Activated CD4-positive, alpha-beta T cell treated with anti-CD3 and anti-CD28 coated beads, Interleukin-2, amount 10 ng/mL, durations not matched to agents 7 days and 5 days (primary cell): ENCODE data around the gene ARFGEF3. TPM values are rescaled to one million over a fixed set of nuclear protein-coding genes. Genes with fewer than 3 reads are reported as not detected.
"Not testable (repeated sequence)": the region's sequence is repeated elsewhere in the genome, so short reads cannot be mapped to it uniquely, and the experiment has no call there.

Experiments
- CTCF ChIA-PET: fragments of 350-600 bp; sonication (Branson Sonifier 250); formaldehyde crosslinking; loops from one replicate; lab custom pipeline; 2021; ENCODE audit warnings: antibody characterized with exemption; lab: Charles Lee
- POLR2A ChIA-PET: fragments of 350-600 bp; sonication (Branson Sonifier 250); formaldehyde crosslinking; loops from one replicate; lab custom pipeline; 2021; ENCODE audit warnings: antibody characterized with exemption; lab: Charles Lee
- DNase-seq: peaks from one replicate; pipeline ENCODE4 v3.0.0-alpha.2; 2020
- H3K27ac Mint-ChIP-seq: one replicate; pipeline ENCODE4 v1.8.0; 2021; ENCODE audit warnings: mild to moderate bottlenecking, moderate library complexity, mixed read lengths
- H3K27me3 Mint-ChIP-seq: one replicate; pipeline ENCODE4 v1.8.0; 2021; ENCODE audit warnings: mixed read lengths
- H3K36me3 Mint-ChIP-seq: one replicate; pipeline ENCODE4 v1.8.0; 2021; ENCODE audit warnings: low read depth, mixed read lengths
- H3K4me1 Mint-ChIP-seq: one replicate; pipeline ENCODE4 v1.8.0; 2021; ENCODE audit warnings: mixed read lengths
- H3K4me3 Mint-ChIP-seq: one replicate; pipeline ENCODE4 v1.8.0; 2021; ENCODE audit warnings: mild to moderate bottlenecking, moderate library complexity, mixed read lengths
- H3K9me3 Mint-ChIP-seq: one replicate; pipeline ENCODE4 v1.8.0; 2021; ENCODE audit warnings: mixed read lengths
- total RNA-seq, 2 experiments: library from RNA; stranded (reverse); gene quantifications; one replicate each; pipeline ENCODE4 v1.2.3, GENCODE V29; 2021

ARFGEF3 gene
- total RNA-seq, 2 experiments from 2014 or later = 0.05 to 0.06 TPM

DNA sequence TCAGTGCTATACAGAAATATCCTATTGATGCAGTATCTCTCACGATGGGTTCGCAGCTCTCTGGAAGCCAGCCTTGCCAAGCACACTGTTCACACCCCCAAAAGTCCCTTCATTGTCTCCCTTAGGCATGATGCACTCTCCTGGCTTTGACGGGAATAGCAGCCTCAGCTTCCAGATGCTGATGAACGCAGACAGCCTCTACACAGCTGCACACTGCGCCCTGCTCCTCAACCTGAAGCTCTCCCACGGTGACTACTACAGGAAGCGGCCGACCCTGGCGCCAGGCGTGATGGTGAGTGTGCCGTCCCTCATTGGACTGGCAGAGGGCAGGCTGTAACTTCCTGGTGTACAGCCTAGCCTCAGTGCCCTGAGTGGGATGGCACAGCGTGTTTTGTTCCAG, 116.6 kb downstream of the ARFGEF3 start:
- CTCF ChIA-PET = no interaction called here
- Mint-ChIP-seq H3K4me1 (no peaks in the 10 kb centered on the region), H3K27ac (no peak overlapping the region), H3K36me3 (no peaks in the 10 kb centered on the region), H3K4me3 (no peak overlapping the region), H3K27me3 (no peaks in the 10 kb centered on the region), H3K9me3 (no peaks in the 10 kb centered on the region)
- no peak for DNase-seq
- POLR2A ChIA-PET = no interaction called here

DNA sequence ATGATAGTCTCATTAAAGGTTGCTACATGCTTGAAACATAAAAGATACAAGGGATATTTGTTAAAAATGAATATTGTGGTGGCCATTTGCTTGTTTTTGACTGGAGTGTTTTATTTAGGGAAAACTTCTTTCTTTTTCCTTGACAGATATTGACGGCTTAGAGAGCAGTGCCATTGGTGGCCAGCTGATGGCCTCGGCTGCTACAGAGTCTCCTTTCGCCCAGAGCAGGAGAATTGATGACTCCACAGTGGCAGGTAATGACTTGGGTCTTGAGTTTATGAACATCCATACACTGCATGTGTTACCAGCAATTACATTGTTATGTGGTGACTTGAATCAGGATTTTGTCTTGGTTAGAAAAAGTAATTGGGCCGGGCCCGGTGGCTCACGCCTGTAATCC, 124.1 kb downstream of the ARFGEF3 start:
- ChIA-PET POLR2A (no interaction called here), CTCF (interaction anchor here (0.6 to 1.0 kb wide), 3 partner anchors 60 to 1308 kb away, joined by 3 read pairs; no protein-coding TSS in a partner anchor)
- no peak overlapping the region for H3K27ac Mint-ChIP-seq
- no peaks in the 10 kb centered on the region for H3K4me1 Mint-ChIP-seq
- DNase-seq = no peak
- H3K9me3 Mint-ChIP-seq = no peaks in the 10 kb centered on the region
- no peaks in the 10 kb centered on the region for H3K36me3 Mint-ChIP-seq
- H3K27me3 Mint-ChIP-seq = no peaks in the 10 kb centered on the region
- no peak overlapping the region for H3K4me3 Mint-ChIP-seq

DNA sequence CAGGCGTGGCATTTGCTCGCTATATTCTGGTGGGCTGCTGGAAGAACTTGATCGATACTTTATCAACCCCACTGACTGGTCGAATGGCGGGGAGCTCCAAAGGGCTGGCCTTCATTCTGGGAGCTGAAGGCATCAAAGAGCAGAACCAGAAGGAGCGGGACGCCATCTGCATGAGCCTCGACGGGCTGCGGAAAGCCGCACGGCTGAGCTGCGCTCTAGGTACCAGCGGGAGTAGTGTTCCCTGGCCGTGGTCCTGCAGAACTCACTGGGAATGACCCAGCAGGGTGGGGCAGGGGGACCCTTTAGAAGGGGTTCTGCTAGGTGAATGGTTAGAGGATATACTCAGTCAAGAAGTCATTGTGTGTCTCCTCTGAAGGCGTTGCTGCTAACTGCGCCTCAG, 125.0 kb downstream of the ARFGEF3 start:
- H3K9me3 Mint-ChIP-seq = no peaks in the 10 kb centered on the region
- POLR2A ChIA-PET = no interaction called here
- no peak overlapping the region for H3K27ac Mint-ChIP-seq
- CTCF ChIA-PET = interaction anchor here (1.5 kb wide), 1 partner anchor 171 kb away, joined by 8 read pairs; no protein-coding TSS in a partner anchor
- no peak for DNase-seq
- H3K4me3 Mint-ChIP-seq = no peak overlapping the region
- H3K36me3 Mint-ChIP-seq = no peaks in the 10 kb centered on the region
- H3K27me3 Mint-ChIP-seq = no peaks in the 10 kb centered on the region
- H3K4me1 Mint-ChIP-seq = no peaks in the 10 kb centered on the region

DNA sequence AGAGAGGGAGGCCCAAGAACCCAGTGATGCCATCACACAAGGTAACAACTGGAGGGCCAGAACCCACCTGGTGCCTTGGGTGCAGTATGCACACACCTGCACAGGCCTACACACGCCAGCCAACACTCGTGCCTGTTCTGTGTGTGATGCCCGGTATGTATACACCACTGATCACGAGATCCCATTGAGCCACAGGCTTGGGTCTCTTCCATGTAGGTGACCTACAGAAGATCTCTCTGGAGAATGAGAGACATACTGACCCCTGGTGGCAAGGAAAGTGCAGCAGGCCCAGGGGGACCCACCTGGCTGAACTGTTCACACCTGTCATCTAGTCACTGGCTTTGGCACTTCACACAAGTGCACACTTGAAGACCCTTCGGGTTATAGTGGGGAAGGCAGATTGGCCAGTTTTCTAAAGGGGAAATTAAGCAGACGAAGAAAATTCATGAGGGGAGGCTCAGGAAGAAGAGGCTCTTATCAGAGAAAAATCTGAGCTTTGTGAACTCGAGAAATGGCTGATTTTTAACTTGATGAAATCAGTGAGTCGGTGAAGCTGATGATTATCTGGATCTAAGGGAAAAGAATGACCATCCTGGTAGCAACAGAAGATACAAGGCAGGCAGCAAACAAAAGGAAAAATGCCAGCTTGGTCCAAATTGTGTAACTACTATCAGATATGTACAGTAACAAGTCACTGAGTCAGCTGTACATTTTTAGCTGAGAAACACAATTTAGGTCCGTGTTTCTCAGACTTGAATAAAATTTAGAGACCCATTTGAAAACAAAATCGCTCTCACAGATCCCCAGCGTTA, 125.6 kb downstream of the ARFGEF3 start:
- Mint-ChIP-seq H3K36me3 (no peaks in the 10 kb centered on the region), H3K4me1 (no peaks in the 10 kb centered on the region), H3K9me3 (no peaks in the 10 kb centered on the region), H3K27me3 (no peaks in the 10 kb centered on the region), H3K4me3 (no peak overlapping the region), H3K27ac (no peak overlapping the region)
- CTCF ChIA-PET = interaction anchor here (1.5 kb wide), 1 partner anchor 172 kb away, joined by 8 read pairs; no protein-coding TSS in a partner anchor
- peak; percentile 42 for DNase-seq
- POLR2A ChIA-PET = no interaction called here

DNA sequence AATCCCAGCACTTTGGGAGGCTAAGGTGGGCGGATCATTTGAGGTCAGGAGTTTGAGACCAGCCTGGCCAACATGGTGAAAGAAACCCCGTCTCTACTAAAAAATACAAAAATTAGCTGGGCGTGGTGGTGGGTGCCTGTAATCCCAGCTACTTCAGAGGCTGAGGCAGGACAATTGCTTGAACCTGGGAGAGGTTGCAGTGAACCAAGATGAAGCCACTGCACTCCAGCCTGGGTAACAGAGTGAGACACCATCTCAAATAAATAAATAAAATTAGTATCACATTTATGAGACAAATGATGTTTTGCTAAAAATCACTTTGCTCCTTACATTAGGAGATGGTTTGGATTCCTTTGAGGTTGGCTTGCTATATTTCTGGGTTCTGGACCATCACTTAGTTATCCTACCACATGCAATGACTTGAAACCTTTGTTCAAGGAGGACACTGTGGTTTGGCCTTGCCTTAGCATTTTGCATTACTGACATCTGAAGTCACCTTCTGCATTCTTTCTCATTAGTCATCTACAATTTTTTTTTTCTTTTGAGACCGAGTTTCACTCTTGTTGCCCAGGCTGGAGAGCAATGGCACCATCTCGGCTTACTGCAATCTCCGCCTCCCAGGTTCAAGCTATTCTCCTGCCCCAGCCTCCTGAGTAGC, 126.8 kb downstream of the ARFGEF3 start:
- H3K4me3 Mint-ChIP-seq, H3K9me3 Mint-ChIP-seq, CTCF ChIA-PET, DNase-seq, H3K36me3 Mint-ChIP-seq, H3K27ac Mint-ChIP-seq, POLR2A ChIA-PET, H3K4me1 Mint-ChIP-seq, H3K27me3 Mint-ChIP-seq: not testable (repeated sequence)

DNA sequence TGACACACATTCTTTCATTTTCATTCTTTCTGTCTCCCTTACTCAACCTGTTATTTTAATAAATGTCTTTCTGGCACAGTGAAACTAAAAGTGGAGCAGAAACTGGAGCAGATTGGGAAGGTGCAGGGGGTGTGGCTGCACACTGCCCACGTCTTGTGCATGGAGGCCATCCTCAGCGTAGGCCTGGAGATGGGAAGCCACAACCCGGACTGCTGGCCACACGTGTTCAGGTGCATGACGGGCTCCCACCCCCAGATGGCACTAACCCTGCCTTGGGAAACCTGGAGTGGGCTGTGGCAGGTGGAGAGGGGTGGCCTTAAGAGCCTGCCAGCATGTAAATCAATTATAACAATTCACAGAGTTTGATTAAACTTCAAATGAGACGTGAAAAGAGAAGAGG, 128.0 kb downstream of the ARFGEF3 start:
- ChIA-PET CTCF (no interaction called here), POLR2A (no interaction called here)
- no peaks in the 10 kb centered on the region for H3K9me3 Mint-ChIP-seq
- H3K4me3 Mint-ChIP-seq = no peak overlapping the region
- no peaks in the 10 kb centered on the region for H3K4me1 Mint-ChIP-seq
- no peak overlapping the region for H3K27ac Mint-ChIP-seq
- no peaks in the 10 kb centered on the region for H3K27me3 Mint-ChIP-seq
- no peak for DNase-seq
- H3K36me3 Mint-ChIP-seq = no peaks in the 10 kb centered on the region

DNA sequence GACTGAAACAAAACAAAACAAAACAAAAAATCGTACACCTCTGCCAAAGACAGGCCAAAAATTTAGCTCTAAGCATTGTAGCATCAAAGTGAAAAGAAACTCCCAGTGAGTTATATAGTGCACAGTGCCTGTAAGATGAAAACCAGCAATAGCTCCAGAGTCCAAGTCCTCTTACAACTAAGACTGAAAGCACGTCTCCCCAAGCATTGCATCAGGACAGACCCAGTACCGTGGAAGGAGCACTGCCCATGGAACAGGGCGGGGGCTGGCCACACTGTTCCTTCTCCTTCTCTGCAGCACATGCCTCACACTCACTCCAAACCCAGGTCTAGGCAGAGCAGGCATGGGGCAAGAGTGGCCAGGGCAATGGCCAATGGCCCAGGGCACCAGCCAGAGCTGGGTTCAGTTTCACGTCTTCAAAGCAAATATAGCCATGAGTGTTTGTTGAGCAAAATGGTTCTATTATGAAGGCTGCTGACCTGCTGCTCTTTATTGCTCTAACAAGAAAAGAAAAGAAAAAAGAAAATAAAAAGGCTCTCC, 128.8 kb downstream of the ARFGEF3 start:
- ChIA-PET CTCF (no interaction called here), POLR2A (no interaction called here)
- Mint-ChIP-seq H3K27ac (no peak overlapping the region), H3K36me3 (no peaks in the 10 kb centered on the region), H3K4me1 (no peaks in the 10 kb centered on the region), H3K27me3 (no peaks in the 10 kb centered on the region), H3K9me3 (no peaks in the 10 kb centered on the region), H3K4me3 (no peak overlapping the region)
- no peak for DNase-seq

DNA sequence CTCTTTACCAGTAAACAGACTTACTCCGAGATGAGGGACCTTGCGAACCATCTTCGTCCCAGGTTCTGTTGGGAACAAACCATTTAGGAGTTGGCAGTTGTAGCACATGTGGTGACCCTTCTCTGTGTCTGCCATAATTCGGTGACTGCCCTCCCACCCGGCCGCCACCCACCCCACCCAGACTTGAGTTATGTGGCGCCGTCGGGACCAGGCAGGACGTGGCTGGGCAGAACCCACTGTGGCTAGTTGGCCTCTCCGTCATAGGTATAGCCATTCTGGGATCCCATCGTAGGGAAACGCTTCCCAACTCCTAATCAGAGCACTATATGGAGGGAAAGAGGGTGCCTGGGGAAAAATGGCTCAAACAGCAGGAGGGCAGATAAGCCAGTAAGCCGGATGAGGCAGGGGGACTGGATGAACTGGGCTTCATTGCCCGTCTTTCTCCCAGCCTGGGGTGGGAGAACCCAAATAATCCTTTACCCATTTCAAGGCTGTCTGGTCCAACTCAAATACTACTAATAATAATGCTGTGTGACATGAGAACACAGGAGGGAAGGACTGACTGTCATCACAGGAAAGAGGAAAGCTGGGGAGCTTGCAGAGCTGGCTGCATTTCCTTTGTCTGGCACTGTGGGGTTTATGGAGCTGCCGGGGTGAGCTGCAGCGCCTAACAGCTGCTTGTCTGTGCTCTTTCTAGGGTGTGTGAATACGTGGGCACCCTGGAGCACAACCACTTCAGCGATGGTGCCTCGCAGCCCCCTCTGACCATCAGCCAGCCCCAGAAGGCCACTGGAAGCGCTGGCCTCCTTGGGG, 129.5 kb downstream of the ARFGEF3 start:
- no peak for DNase-seq
- no peaks in the 10 kb centered on the region for H3K9me3 Mint-ChIP-seq
- H3K36me3 Mint-ChIP-seq = no peaks in the 10 kb centered on the region
- no peak overlapping the region for H3K4me3 Mint-ChIP-seq
- CTCF ChIA-PET = no interaction called here
- no peaks in the 10 kb centered on the region for H3K4me1 Mint-ChIP-seq
- POLR2A ChIA-PET = interaction anchor here (0.7 kb wide), 1 partner anchor 15 kb away, joined by 3 read pairs; no protein-coding TSS in a partner anchor
- no peaks in the 10 kb centered on the region for H3K27me3 Mint-ChIP-seq
- no peak overlapping the region for H3K27ac Mint-ChIP-seq

DNA sequence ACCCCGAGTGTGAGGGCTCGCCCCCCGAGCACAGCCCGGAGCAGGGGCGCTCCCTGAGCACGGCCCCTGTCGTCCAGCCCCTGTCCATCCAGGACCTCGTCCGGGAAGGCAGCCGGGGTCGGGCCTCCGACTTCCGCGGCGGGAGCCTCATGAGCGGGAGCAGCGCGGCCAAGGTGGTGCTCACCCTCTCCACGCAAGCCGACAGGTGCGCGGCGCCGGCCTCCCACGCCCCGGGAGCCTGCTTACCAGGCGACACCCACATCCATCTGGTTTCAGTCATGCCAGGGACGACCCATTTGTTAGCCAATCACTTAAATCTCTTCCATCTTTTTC, 130.1 kb downstream of the ARFGEF3 start:
- H3K9me3 Mint-ChIP-seq = no peaks in the 10 kb centered on the region

DNA sequence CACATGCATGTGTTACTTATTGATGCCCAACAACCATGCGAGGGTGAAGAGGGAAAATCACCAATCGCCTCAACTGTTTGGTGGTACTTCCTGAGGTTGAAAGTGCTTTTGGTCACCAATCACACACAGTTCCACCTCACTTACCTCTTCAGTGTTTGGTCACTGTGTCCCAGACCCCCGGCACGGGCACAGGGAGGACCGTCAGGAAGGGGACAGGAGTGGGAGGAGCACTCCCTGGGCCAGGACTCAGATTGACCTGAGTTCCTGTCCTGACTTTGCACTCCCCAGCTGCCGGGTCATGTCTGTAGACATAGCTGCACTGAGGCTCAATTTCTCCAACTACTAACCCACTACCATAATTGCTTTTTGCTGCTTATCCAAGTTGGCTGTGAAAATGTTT, 130.7 kb downstream of the ARFGEF3 start:
- no peak overlapping the region for H3K27ac Mint-ChIP-seq
- ChIA-PET CTCF (no interaction called here), POLR2A (no interaction called here)
- H3K4me1 Mint-ChIP-seq = no peaks in the 10 kb centered on the region
- no peaks in the 10 kb centered on the region for H3K27me3 Mint-ChIP-seq
- no peaks in the 10 kb centered on the region for H3K9me3 Mint-ChIP-seq
- no peaks in the 10 kb centered on the region for H3K36me3 Mint-ChIP-seq
- DNase-seq = no peak
- H3K4me3 Mint-ChIP-seq = no peak overlapping the region

More for the DNA sequence above, 130.1 kb downstream of the ARFGEF3 start:
- ChIA-PET CTCF (no interaction called here), POLR2A (interaction anchor here (0.7 kb wide), 1 partner anchor 15 kb away, joined by 3 read pairs; no protein-coding TSS in a partner anchor)
- H3K36me3 Mint-ChIP-seq = no peaks in the 10 kb centered on the region
- DNase-seq = no peak
- no peak overlapping the region for H3K4me3 Mint-ChIP-seq
- no peaks in the 10 kb centered on the region for H3K4me1 Mint-ChIP-seq
- H3K27ac Mint-ChIP-seq = no peak overlapping the region
- H3K27me3 Mint-ChIP-seq = no peaks in the 10 kb centered on the region

DNA sequence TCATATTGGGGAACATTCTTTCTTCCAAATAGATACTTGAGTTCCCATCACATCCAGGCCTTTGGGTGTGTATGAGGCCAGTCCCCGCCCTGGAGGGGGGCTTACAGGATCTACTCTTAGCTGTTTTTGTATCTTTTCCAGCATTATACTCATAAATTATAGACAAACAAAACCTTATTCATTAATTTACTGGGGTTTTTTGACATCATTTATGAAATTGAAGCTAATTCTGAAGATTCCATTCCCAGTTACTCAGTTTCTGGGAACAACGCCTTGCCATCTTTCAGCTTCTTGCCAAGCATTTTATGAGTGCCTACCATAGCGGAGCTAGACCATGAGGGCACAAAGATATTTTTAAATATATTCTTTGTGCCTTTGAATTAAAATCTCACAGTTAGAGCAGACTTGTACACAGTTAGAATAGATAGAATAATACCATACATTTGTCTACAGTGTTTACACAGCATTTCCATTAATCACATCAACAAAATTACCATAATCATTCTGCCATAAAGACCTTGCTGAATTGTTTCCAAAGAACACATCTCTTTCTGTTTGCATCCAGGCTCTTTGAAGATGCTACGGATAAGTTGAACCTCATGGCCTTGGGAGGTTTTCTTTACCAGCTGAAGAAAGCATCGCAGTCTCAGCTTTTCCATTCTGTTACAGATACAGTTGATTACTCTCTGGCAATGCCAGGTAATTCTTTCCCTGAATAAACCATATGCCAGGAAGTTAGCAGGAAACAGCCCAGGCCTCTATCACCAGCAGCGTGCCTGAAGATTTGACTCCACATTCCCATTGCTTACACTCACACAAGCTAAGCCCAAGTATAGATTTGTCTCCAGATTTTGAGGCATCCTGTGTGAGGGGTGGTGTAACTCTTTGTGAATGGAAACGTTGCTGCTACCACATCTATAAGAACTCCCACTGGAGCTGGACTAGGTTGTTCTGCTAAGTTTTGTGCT, 132.0 kb downstream of the ARFGEF3 start:
- no peak for DNase-seq
- no peaks in the 10 kb centered on the region for H3K9me3 Mint-ChIP-seq
- H3K4me1 Mint-ChIP-seq = no peaks in the 10 kb centered on the region
- POLR2A ChIA-PET = no interaction called here
- H3K4me3 Mint-ChIP-seq = no peak overlapping the region
- H3K27me3 Mint-ChIP-seq = peaks cover 3% of the 10 kb centered on the region
- no peaks in the 10 kb centered on the region for H3K36me3 Mint-ChIP-seq
- H3K27ac Mint-ChIP-seq = no peak overlapping the region
- CTCF ChIA-PET = no interaction called here

DNA sequence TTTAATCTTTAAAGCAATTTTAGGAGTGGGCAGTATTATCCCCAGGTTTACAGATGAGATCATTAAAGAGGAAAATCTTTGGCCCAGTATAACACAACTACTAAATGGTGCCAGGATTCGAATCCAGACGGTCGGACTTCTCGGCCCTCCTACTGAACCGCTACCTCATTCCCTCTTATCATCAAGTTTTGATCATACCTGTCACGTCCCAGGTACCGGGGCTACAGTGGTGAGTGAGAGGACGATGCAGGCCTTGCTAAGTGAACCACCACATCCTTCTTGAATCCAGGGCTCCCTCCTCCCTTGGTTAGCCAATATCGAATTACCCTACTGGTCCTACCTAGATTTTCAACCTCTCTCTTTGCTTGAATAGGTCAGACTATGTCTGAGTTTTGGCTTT, 134.6 kb downstream of the ARFGEF3 start:
- no peak overlapping the region for H3K27ac Mint-ChIP-seq
- ChIA-PET CTCF (no interaction called here), POLR2A (no interaction called here)
- H3K36me3 Mint-ChIP-seq = no peaks in the 10 kb centered on the region
- peaks cover 8% of the 10 kb centered on the region for H3K27me3 Mint-ChIP-seq
- H3K4me1 Mint-ChIP-seq = no peaks in the 10 kb centered on the region
- no peak for DNase-seq
- no peak overlapping the region for H3K4me3 Mint-ChIP-seq
- no peaks in the 10 kb centered on the region for H3K9me3 Mint-ChIP-seq
